GM12878 (cell line): Measurements from ENCODE around the gene ABHD14A. TPM values are rescaled to one million over a fixed set of nuclear protein-coding genes. Genes with fewer than 3 reads are reported as not detected.

Experiments
- ATAC-seq: fragments of 200-7000 bp; cut with Tn5 transposase; 3 replicates; pipeline ENCODE4 v1.9.1; 2020; ENCODE audit warnings: mild to moderate bottlenecking, moderate library complexity
- BruUV-seq: library from RNA; stranded (reverse); fragments of 400-500 nt; replicated peaks from 2 replicates; lab custom pipeline; 2021; lab: Mats Ljungman, UMichigan
- CTCF ChIA-PET: fragments of 300-600 bp; sonication (Branson Sonifier 250); formaldehyde crosslinking; extraction: SDS; loops from one replicate; lab custom pipeline; 2021; ENCODE audit warnings: inconsistent platforms; lab: Yijun Ruan, JAX
- POLR2A ChIA-PET: fragments of 350-600 bp; formaldehyde crosslinking; extraction: SDS; loops from one replicate; lab custom pipeline; 2021; ENCODE audit warnings: inconsistent platforms; lab: Charles Lee
- RAD21 ChIA-PET: fragments of 300-600 bp; sonication (Branson Sonifier 250); formaldehyde crosslinking; loops from one replicate; lab custom pipeline; 2023; ENCODE audit warnings: antibody characterized with exemption; ENCODE audit not compliant: unreplicated experiment; lab: Charles Lee
- SMC1A ChIA-PET: fragments of 300-600 bp; sonication (Branson Sonifier 250); formaldehyde crosslinking; loops from one replicate; lab custom pipeline; 2023; ENCODE audit not compliant: unreplicated experiment, uncharacterized antibody; lab: Charles Lee
- DNase-seq: peaks from one replicate; pipeline ENCODE4 v3.0.0-alpha.2; 2011; ENCODE audit warnings: low read depth, low spot score
- FAIRE-seq: peaks from 3 replicates; lab custom pipeline; 2011; peaks lifted over from hg19 to GRCh38; lab: Jason Lieb, UNC
- H2AFZ ChIP-seq: 2 replicates; pipeline ENCODE4 v1.6.0; 2011; ENCODE audit warnings: low read depth, low read length, control low read depth; ENCODE audit not compliant: control insufficient read depth
- H3K27ac ChIP-seq: 2 replicates; pipeline ENCODE4 v1.5.1; 2011; ENCODE audit warnings: control low read depth; ENCODE audit not compliant: control insufficient read depth, insufficient read depth
- H3K27me3 ChIP-seq, 2 experiments: replicated peaks in 1 of 2; 2 replicates each; pipeline versions ENCODE4 v1.6.0 to v1.6.1; 2011; ENCODE audit warnings: low read length in 1 of 2; ENCODE audit not compliant: control insufficient read depth in 2 of 2, insufficient read depth in 2 of 2
- H3K36me3 ChIP-seq, 2 experiments: 2 replicates each; pipeline ENCODE4 v1.5.1; 2011; ENCODE audit warnings: low read length in 1 of 2; ENCODE audit not compliant: control insufficient read depth in 2 of 2, insufficient read depth in 2 of 2
- H3K4me1 ChIP-seq: 2 replicates; pipeline ENCODE4 v1.6.1; 2011; ENCODE audit warnings: mild to moderate bottlenecking, low read length, moderate library complexity, mixed read lengths; ENCODE audit not compliant: control insufficient read depth, insufficient read depth
- H3K4me2 ChIP-seq: 2 replicates; pipeline ENCODE4 v1.6.0; 2011; ENCODE audit warnings: control low read depth; ENCODE audit not compliant: control insufficient read depth, insufficient read depth
- H3K4me3 ChIP-seq: fragments of 200-600 bp; sonication (generic); 2 replicates; pipeline ENCODE4 v1.5.1; 2016
- H3K79me2 ChIP-seq: 2 replicates; pipeline ENCODE4 v1.6.0; 2011; ENCODE audit warnings: low read length; ENCODE audit not compliant: control insufficient read depth, insufficient read depth
- H3K9ac ChIP-seq: 2 replicates; pipeline ENCODE4 v1.8.0; 2011; ENCODE audit warnings: low read length, control low read depth, mixed read lengths; ENCODE audit not compliant: control insufficient read depth, insufficient read depth
- H3K9me3 ChIP-seq: replicated peaks from 3 replicates; pipeline ENCODE4 v1.5.1; 2011; ENCODE audit warnings: mild to moderate bottlenecking, low read length; ENCODE audit not compliant: control insufficient read depth, insufficient read depth
- H4K20me1 ChIP-seq: 2 replicates; pipeline ENCODE4 v1.6.0; 2011; ENCODE audit not compliant: control insufficient read depth, insufficient read depth
- ATF7 ChIP-seq: fragments of 450-650 bp; IDR thresholded peaks from 2 replicates; pipeline ENCODE4 v1.6.1; 2016; ENCODE audit warnings: low read depth, mild to moderate bottlenecking
- BACH1 ChIP-seq: fragments of 450-650 bp; IDR thresholded peaks from 2 replicates; pipeline ENCODE4 v1.6.1; 2017; ENCODE audit warnings: mild to moderate bottlenecking, borderline replicate concordance
- BHLHE40 ChIP-seq, 2 experiments: fragments of 450-650 bp in 1 of 2; IDR thresholded peaks; 2 replicates each; pipeline ENCODE4 v1.6.1; 2011 to 2017; ENCODE audit warnings: low read depth in 2 of 2, borderline replicate concordance in 1 of 2, improper control_type of control experiment in 1 of 2, low read length in 1 of 2, mild to moderate bottlenecking in 1 of 2
- FOXK2 ChIP-seq: fragments of 450-650 bp; IDR thresholded peaks from 2 replicates; pipeline ENCODE4 v1.6.1; 2017; ENCODE audit warnings: mild to moderate bottlenecking, moderate library complexity
- HSF1 ChIP-seq: fragments of 150-350 bp; IDR thresholded peaks from 2 replicates; pipeline ENCODE4 v1.6.1; 2014; ENCODE audit warnings: mild to moderate bottlenecking, low read depth, low read length
- JUND ChIP-seq: IDR thresholded peaks from 2 replicates; pipeline ENCODE4 v1.6.1; 2012; ENCODE audit warnings: low read depth, mild to moderate bottlenecking, low read length, improper control_type of control experiment, moderate library complexity
- LARP7 ChIP-seq: fragments of 450-650 bp; IDR thresholded peaks from 2 replicates; pipeline ENCODE4 v1.6.1; 2017; ENCODE audit warnings: mild to moderate bottlenecking
- MTA3 ChIP-seq: IDR thresholded peaks from 2 replicates; pipeline ENCODE4 v1.6.1; 2012; ENCODE audit warnings: low read length, inconsistent platforms, borderline replicate concordance
- NR2F1 ChIP-seq: fragments of 450-650 bp; conservative IDR thresholded peaks from 2 replicates; pipeline ENCODE4 v1.6.1; 2017; ENCODE audit warnings: mild to moderate bottlenecking
- PAX8 ChIP-seq: fragments of 450-650 bp; IDR thresholded peaks from 2 replicates; pipeline ENCODE4 v1.6.1; 2017; ENCODE audit warnings: mild to moderate bottlenecking, moderate library complexity
- SMC3 ChIP-seq: IDR thresholded peaks from 2 replicates; pipeline ENCODE4 v1.6.1; 2011; ENCODE audit warnings: low read length, improper control_type of control experiment, borderline replicate concordance
- TCF3 ChIP-seq: IDR thresholded peaks from 2 replicates; pipeline ENCODE4 v1.6.1; 2012; ENCODE audit warnings: low read depth, mild to moderate bottlenecking, low read length, borderline replicate concordance; ENCODE audit not compliant: insufficient read depth
- ZBTB4 ChIP-seq: fragments of 450-650 bp; formaldehyde crosslinking; IDR thresholded peaks from 2 replicates; pipeline ENCODE4 v1.4.0; 2022; ENCODE audit warnings: mild to moderate bottlenecking, moderate library complexity
- WGBS: methylation state at CpG from one replicate; pipeline ENCODE4 v1.1.6; 2016; ENCODE audit warnings: low lambda C conversion rate; ENCODE audit not compliant: insufficient replicate concordance, insufficient coverage; ENCODE audit errors: missing lambda C conversion rate; 5-methylcytosine and 5-hydroxymethylcytosine counted together
- in situ Hi-C: fragments of 300-500 bp; cut with MboI; formaldehyde crosslinking; loops from 9 replicates; pipeline ENCODE4 v1.14.3; 2018; ENCODE audit warnings: mixed read lengths
- intact Hi-C: fragments of 100-400 bp; cut with micrococcal nuclease; formaldehyde crosslinking; loops from one replicate; pipeline ENCODE4 v1.14.2; 2022; ENCODE audit not compliant: unreplicated experiment
- polyA plus RNA-seq, 11 experiments: library from polyadenylated mRNA; depleted of rRNA in 4 of 11; unstranded in 6 of 11; stranded (reverse) in 5 of 11; fragments of >200 nt; fragmentation: Nextera tagmentation in 4 of 11; fragmentation: Illumina TruSeq in 1 of 11; extraction: Ambion mirVana in 4 of 11; extraction: Trizol in 1 of 11; gene quantifications; 1 replicate in 1 of 11; 2 replicates in 10 of 11; pipeline versions ENCODE4 v1.2.1 to v1.2.3, GENCODE V29; 2011 to 2016; ENCODE audit warnings: inconsistent platforms in 2 of 11, missing spikeins in 2 of 11, low read depth in 1 of 11
- total RNA-seq, 4 experiments: library from RNA; depleted of rRNA in 3 of 4; stranded (reverse); fragments of >200 nt in 3 of 4; fragmentation: Illumina TruSeq in 1 of 4; extraction: Trizol in 1 of 4; gene quantifications; 2 replicates each; pipeline versions ENCODE4 v1.2.1 to v1.2.3, GENCODE V29; 2013 to 2021
- TF ChIP-seq, protein P1 (sequence below): fragments of 450-650 bp; IDR thresholded peaks from 2 replicates; pipeline ENCODE4 v1.6.1; 2017; ENCODE audit warnings: low read depth, mild to moderate bottlenecking, moderate library complexity
- TF ChIP-seq, protein P2 (sequence below): fragments of 450-650 bp; IDR thresholded peaks from 2 replicates; pipeline ENCODE4 v1.6.1; 2016; ENCODE audit warnings: mild to moderate bottlenecking

ABHD14A gene
- total and polyA plus RNA-seq, 10 of the 15 experiments (the other 5 are each of a cell fraction or from before 2014, with no cell fraction given): 1.2 to 27.0 (median 7.9) TPM

DNA sequence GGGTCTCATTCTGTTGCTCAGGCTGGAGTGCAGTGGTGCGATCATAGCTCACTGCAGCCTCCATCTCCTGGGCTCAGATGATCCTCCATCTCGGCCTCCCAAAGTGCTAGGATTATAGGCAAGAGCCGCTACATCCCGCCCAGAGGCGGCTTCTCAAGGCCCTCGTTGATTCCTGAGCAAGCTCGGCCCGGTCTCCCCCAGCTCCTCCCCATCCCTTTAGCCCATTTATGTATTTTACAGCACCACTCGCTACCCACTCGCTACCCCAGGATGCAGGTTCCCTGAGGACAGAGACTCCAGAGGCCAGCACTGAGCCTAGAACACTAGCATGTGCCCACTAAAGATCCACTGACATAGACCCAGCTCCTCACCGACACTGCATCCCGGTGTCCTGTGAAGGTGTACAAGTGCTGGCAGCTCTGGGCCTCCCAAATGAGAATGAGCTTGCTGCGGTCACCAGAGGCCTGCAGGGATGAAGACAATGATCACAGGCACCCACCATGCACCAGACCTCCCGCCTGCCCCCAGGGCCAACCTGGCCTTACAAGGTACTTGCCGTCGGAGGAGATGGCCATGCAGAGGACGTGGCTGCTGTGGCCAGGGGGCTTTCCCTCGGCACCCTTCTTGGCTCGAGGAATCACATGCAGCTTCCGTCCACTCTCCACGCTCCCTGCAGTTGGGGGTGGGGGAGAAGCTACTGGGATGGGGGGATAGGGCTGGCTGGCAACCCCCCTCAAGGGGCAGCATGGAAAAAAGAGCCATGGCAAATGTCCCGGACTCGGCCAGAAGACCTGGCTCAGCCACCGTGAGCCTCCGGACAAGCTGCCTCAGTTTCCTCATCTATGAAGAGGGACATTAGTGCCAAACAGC lies 38.7 kb upstream of the ABHD14A start:
- Histone ChIP-seq H3K4me1 (no peaks in the 10 kb centered on the region; the same call in 1 of the 2 replicates), H3K9me3 (no peaks in the 10 kb centered on the region), H3K27ac (no peak overlapping the region), H3K79me2 (peaks cover 21% of the 10 kb centered on the region), H2AFZ (no peak overlapping the region), H3K27me3 (no peaks in the 10 kb centered on the region), H3K4me2 (no peak overlapping the region), H3K4me3 (no peak overlapping the region), H3K9ac (no peak overlapping the region), H3K36me3 (peaks cover 15 to 40% of the 10 kb centered on the region in 2 experiments), H4K20me1 (no peaks in the 10 kb centered on the region)
- ChIA-PET POLR2A (no interaction called here), CTCF (no interaction called here), RAD21 (interaction anchor here (1.0 kb wide), 1 partner anchor 76 kb away, joined by 4 read pairs; no protein-coding TSS in a partner anchor), SMC1A (no interaction called here)
- no TSS peak for BruUV-seq
- 95% methylated on average over 24 of the region's 25 CpGs for WGBS
- DNase-seq (no peak), FAIRE-seq (no peak), ATAC-seq (no peak)
- intact Hi-C loops (no loop called here), in situ Hi-C loops (no loop called here)
- no peak for TF ChIP-seq MTA3
- TF ChIP-seq, protein P1, sequence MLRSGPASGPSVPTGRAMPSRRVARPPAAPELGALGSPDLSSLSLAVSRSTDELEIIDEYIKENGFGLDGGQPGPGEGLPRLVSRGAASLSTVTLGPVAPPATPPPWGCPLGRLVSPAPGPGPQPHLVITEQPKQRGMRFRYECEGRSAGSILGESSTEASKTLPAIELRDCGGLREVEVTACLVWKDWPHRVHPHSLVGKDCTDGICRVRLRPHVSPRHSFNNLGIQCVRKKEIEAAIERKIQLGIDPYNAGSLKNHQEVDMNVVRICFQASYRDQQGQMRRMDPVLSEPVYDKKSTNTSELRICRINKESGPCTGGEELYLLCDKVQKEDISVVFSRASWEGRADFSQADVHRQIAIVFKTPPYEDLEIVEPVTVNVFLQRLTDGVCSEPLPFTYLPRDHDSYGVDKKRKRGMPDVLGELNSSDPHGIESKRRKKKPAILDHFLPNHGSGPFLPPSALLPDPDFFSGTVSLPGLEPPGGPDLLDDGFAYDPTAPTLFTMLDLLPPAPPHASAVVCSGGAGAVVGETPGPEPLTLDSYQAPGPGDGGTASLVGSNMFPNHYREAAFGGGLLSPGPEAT: no peak
- TF ChIP-seq ZBTB4 (CRISPR knock-in tag): no peak
- no peak for TF ChIP-seq HSF1
- TF ChIP-seq, protein P2, sequence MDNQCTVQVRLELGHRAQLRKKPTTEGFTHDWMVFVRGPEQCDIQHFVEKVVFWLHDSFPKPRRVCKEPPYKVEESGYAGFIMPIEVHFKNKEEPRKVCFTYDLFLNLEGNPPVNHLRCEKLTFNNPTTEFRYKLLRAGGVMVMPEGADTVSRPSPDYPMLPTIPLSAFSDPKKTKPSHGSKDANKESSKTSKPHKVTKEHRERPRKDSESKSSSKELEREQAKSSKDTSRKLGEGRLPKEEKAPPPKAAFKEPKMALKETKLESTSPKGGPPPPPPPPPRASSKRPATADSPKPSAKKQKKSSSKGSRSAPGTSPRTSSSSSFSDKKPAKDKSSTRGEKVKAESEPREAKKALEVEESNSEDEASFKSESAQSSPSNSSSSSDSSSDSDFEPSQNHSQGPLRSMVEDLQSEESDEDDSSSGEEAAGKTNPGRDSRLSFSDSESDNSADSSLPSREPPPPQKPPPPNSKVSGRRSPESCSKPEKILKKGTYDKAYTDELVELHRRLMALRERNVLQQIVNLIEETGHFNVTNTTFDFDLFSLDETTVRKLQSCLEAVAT: no peak
- TF ChIP-seq JUND: no peak
- TF ChIP-seq FOXK2: no peak
- no peak for TF ChIP-seq BACH1
- no peak for TF ChIP-seq ATF7
- no peak for TF ChIP-seq BHLHE40 (IDR thresholded peaks at IDR 0.05; ENCODE audit: borderline replicate concordance in 1 of 2, low read depth in 2 of 2, low read length in 1 of 2)
- no peak for TF ChIP-seq PAX8
- no peak for TF ChIP-seq SMC3
- TF ChIP-seq LARP7: no peak
- no peak for TF ChIP-seq NR2F1
- TF ChIP-seq TCF3: no peak
